OCI-LY7 (cell line): ENCODE results near the gene NAA38. TPM values are rescaled to one million over a fixed set of nuclear protein-coding genes. Genes with fewer than 3 reads are reported as not detected.
A peak's percentile ranks its signal among the peaks of the same experiment; 100 is the strongest.

Source experiments
- BruUV-seq: library from RNA; stranded (reverse); fragments of 400-500 nt; replicated peaks from 2 replicates; lab custom pipeline; 2021; lab: Mats Ljungman, UMichigan
- CTCF ChIA-PET: fragments of 300-600 bp; sonication (Branson Sonifier 250); formaldehyde crosslinking; loops from one replicate; lab custom pipeline; 2022; ENCODE audit warnings: antibody characterized with exemption; ENCODE audit not compliant: unreplicated experiment; lab: Charles Lee
- POLR2A ChIA-PET: fragments of 300-600 bp; sonication (Branson Sonifier 250); formaldehyde crosslinking; loops from one replicate; lab custom pipeline; 2022; ENCODE audit warnings: antibody characterized with exemption; lab: Charles Lee
- DNase-seq: peaks from one replicate; pipeline ENCODE4 v3.0.0-alpha.2; 2015; ENCODE audit warnings: low spot score
- H2AFZ ChIP-seq: fragments of 200-600 bp; sonication (generic), shearing (Covaris generic); 2 replicates; pipeline ENCODE4 v1.6.1; 2014; ENCODE audit warnings: mild to moderate bottlenecking, antibody characterized with exemption, low read length, moderate library complexity
- H3K27ac ChIP-seq: fragments of 200-600 bp; sonication (generic); 2 replicates; pipeline ENCODE4 v1.5.1; 2014; ENCODE audit warnings: mixed run types, low read depth, mild to moderate bottlenecking, moderate library complexity, low read length, inconsistent platforms; ENCODE audit not compliant: poor library complexity, severe bottlenecking
- H3K36me3 ChIP-seq: fragments of 200-600 bp; sonication (generic); 2 replicates; pipeline ENCODE4 v1.6.1; 2014; ENCODE audit warnings: mild to moderate bottlenecking, antibody characterized with exemption, low read length, moderate library complexity, mixed read lengths; ENCODE audit not compliant: insufficient read depth
- H3K4me1 ChIP-seq: fragments of 200-600 bp; sonication (generic); 2 replicates; pipeline ENCODE4 v1.5.1; 2014; ENCODE audit warnings: mild to moderate bottlenecking, low read length; ENCODE audit not compliant: insufficient read depth, poor library complexity, severe bottlenecking
- H3K4me2 ChIP-seq: fragments of 200-600 bp; sonication (generic); 2 replicates; pipeline ENCODE4 v1.6.1; 2014; ENCODE audit warnings: mild to moderate bottlenecking, low read length
- H3K4me3 ChIP-seq: fragments of 200-600 bp; sonication (generic); 2 replicates; pipeline ENCODE4 v1.5.1; 2014; ENCODE audit warnings: mild to moderate bottlenecking, low read depth, low read length; ENCODE audit not compliant: poor library complexity, severe bottlenecking
- H3K79me2 ChIP-seq: fragments of 200-600 bp; sonication (generic); 2 replicates; pipeline ENCODE4 v1.6.1; 2016; ENCODE audit warnings: low read depth, mild to moderate bottlenecking, low read length, moderate library complexity, mixed read lengths; ENCODE audit not compliant: insufficient read depth
- H3K9me2 ChIP-seq: fragments of 200-600 bp; sonication (generic); 2 replicates; pipeline ENCODE4 v1.6.1; 2016; ENCODE audit warnings: mild to moderate bottlenecking, low read length, mixed read lengths; ENCODE audit not compliant: insufficient read depth
- H3K9me3 ChIP-seq: fragments of 200-600 bp; sonication (generic); 2 replicates; pipeline ENCODE4 v1.6.1; 2014; ENCODE audit warnings: mild to moderate bottlenecking, mixed run types, low read length, mixed read lengths
- H4K20me1 ChIP-seq: fragments of 200-600 bp; sonication (generic); 2 replicates; pipeline ENCODE4 v1.6.1; 2014; ENCODE audit warnings: mild to moderate bottlenecking, antibody characterized with exemption, low read length, moderate library complexity, mixed read lengths; ENCODE audit not compliant: insufficient read depth
- EZH2phosphoT487 ChIP-seq: fragments of 200-600 bp; sonication (generic); IDR thresholded peaks from 2 replicates; pipeline ENCODE4 v1.6.1; 2018; ENCODE audit warnings: low read depth, borderline replicate concordance, mild to moderate bottlenecking, mixed run types, antibody characterized with exemption, low read length, moderate library complexity, mixed read lengths
- intact Hi-C: fragments of 100-400 bp; cut with micrococcal nuclease; formaldehyde crosslinking; loops from one replicate; pipeline ENCODE4 v1.10.0; 2022; ENCODE audit not compliant: unreplicated experiment
- total RNA-seq, 2 experiments: library from RNA; depleted of rRNA in 1 of 2; stranded (reverse); fragments of >200 nt in 1 of 2; shearing (Covaris generic) in 1 of 2; gene quantifications; 2 replicates each; pipeline ENCODE4 v1.2.3, GENCODE V29; 2014 to 2022
- TF ChIP-seq, protein P1 (sequence below): fragments of 200-600 bp; sonication (generic); conservative IDR thresholded peaks from 2 replicates; pipeline ENCODE4 v1.5.1; 2014; ENCODE audit warnings: mild to moderate bottlenecking, antibody characterized with exemption, low read length, moderate library complexity, mixed read lengths

NAA38 gene
- total RNA-seq, 2 experiments from 2014 or later = 149 to 168 TPM

GRCh38 chr17:7852919-7853690 lies 4.3 kb downstream of the NAA38 start:
- DNase-seq = no peak
- Histone ChIP-seq H2AFZ (no peak overlapping the region), H3K36me3 (peaks cover 74% of the 10 kb centered on the region), H4K20me1 (no peaks in the 10 kb centered on the region), H3K9me3 (no peaks in the 10 kb centered on the region), H3K4me1 (peaks cover 31% of the 10 kb centered on the region), H3K4me3 (no peak overlapping the region), H3K27ac (no peak overlapping the region), H3K4me2 (no peak overlapping the region), H3K9me2 (no peaks in the 10 kb centered on the region), H3K79me2 (peaks cover 13% of the 10 kb centered on the region; the same call in 1 of the 2 replicates)
- ChIA-PET CTCF (no interaction called here), POLR2A (no interaction called here)
- TF ChIP-seq EZH2phosphoT487 = no peak
- TF ChIP-seq, protein P1, sequence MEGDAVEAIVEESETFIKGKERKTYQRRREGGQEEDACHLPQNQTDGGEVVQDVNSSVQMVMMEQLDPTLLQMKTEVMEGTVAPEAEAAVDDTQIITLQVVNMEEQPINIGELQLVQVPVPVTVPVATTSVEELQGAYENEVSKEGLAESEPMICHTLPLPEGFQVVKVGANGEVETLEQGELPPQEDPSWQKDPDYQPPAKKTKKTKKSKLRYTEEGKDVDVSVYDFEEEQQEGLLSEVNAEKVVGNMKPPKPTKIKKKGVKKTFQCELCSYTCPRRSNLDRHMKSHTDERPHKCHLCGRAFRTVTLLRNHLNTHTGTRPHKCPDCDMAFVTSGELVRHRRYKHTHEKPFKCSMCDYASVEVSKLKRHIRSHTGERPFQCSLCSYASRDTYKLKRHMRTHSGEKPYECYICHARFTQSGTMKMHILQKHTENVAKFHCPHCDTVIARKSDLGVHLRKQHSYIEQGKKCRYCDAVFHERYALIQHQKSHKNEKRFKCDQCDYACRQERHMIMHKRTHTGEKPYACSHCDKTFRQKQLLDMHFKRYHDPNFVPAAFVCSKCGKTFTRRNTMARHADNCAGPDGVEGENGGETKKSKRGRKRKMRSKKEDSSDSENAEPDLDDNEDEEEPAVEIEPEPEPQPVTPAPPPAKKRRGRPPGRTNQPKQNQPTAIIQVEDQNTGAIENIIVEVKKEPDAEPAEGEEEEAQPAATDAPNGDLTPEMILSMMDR = no peak
- intact Hi-C loops = no loop called here
- no TSS peak for BruUV-seq

DNA sequence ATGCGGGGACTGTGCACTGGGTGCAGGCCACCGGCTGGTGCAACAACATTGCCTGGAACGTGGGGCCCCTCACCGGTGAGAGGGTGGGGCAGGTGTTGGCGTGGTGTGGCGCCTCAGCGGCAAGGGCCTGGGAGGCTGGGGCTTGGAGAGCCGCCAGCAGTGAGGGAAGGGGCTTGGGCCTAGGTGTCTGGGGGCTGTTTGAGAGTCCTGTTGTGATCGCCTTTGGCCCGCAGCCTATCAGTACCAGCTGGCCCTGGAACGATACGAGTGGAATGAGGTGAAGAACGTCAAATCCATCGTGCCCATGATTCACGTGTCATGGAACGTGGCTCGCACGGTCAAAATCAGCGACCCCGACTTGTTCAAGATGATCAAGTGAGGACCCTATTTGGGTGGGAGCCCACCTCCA lies 5.1 kb downstream of the NAA38 start:
- TF ChIP-seq, protein P1 = no peak
- no peak for TF ChIP-seq EZH2phosphoT487
- Histone ChIP-seq H3K4me3 (no peak overlapping the region), H3K9me2 (no peaks in the 10 kb centered on the region), H3K79me2 (peaks cover 11% of the 10 kb centered on the region; the same call in 1 of the 2 replicates), H3K4me2 (peak overlapping the region; percentile 28; the same call in 1 of the 2 replicates), H2AFZ (no peak overlapping the region), H3K9me3 (no peaks in the 10 kb centered on the region), H3K4me1 (peaks cover 31% of the 10 kb centered on the region), H4K20me1 (no peaks in the 10 kb centered on the region), H3K27ac (peak overlapping the region; percentile 6), H3K36me3 (peaks cover 76% of the 10 kb centered on the region)
- ChIA-PET CTCF (no interaction called here), POLR2A (no interaction called here)
- intact Hi-C loops = no loop called here
- no TSS peak for BruUV-seq
- no peak for DNase-seq
